Colonic mucosa (tissue), 4 donors: Measurements from ENCODE around the gene VAC14. TPM values are rescaled to one million over a fixed set of nuclear protein-coding genes. Genes with fewer than 3 reads are reported as not detected.

Experiments used
- DNase-seq: peaks from one replicate; pipeline ENCODE4 v3.0.0-alpha.2; 2020
- H3K27ac ChIP-seq: fragments of 200-600 bp; one replicate; pipeline ENCODE4 v1.8.0; 2021
- H3K27me3 ChIP-seq: fragments of 200-600 bp; one replicate; pipeline ENCODE4 v1.8.0; 2021
- H3K36me3 ChIP-seq: fragments of 200-600 bp; one replicate; pipeline ENCODE4 v1.8.0; 2021
- H3K4me1 ChIP-seq: fragments of 200-600 bp; one replicate; pipeline ENCODE4 v1.8.0; 2021; ENCODE audit warnings: mild to moderate bottlenecking
- H3K4me3 ChIP-seq: fragments of 200-600 bp; one replicate; pipeline ENCODE4 v1.8.0; 2021
- H3K9ac ChIP-seq, 2 donors: one replicate each; pipeline ENCODE4 v1.7.0; 2013; ENCODE audit warnings: control low read depth in 2 of 2, low read depth in 2 of 2, low read length in 2 of 2
- H3K9me3 ChIP-seq: fragments of 200-600 bp; one replicate; pipeline ENCODE4 v1.8.0; 2021
- intact Hi-C: fragments of 100-400 bp; cut with DNase I; formaldehyde crosslinking; loops from one replicate; pipeline ENCODE4 v1.14.1; 2022
- total RNA-seq, 2 donors: library from RNA; stranded (reverse); fragmentation: NEBNext Ultra II Directional in 1 of 2; extraction: Animal tissue kit (Norgen Biotek cat#: 25700) in 1 of 2; gene quantifications; one replicate each; pipeline ENCODE4 v1.2.1, GENCODE V29; 2021
- TF ChIP-seq, protein P1 (sequence below): fragments of 200-600 bp; IDR thresholded peaks from one replicate; pipeline ENCODE4 v1.8.0; 2022; ENCODE audit warnings: antibody characterized with exemption, mild to moderate bottlenecking
- donor health status: healthy.
- donor health status: DM: no; HTN: no; CAD: no.
- donor health status: DM: no; HTN: no; CAD: no.

Gene VAC14
- total RNA-seq, 2 donors from 2014 or later = 20.7 to 41.8 TPM

DNA sequence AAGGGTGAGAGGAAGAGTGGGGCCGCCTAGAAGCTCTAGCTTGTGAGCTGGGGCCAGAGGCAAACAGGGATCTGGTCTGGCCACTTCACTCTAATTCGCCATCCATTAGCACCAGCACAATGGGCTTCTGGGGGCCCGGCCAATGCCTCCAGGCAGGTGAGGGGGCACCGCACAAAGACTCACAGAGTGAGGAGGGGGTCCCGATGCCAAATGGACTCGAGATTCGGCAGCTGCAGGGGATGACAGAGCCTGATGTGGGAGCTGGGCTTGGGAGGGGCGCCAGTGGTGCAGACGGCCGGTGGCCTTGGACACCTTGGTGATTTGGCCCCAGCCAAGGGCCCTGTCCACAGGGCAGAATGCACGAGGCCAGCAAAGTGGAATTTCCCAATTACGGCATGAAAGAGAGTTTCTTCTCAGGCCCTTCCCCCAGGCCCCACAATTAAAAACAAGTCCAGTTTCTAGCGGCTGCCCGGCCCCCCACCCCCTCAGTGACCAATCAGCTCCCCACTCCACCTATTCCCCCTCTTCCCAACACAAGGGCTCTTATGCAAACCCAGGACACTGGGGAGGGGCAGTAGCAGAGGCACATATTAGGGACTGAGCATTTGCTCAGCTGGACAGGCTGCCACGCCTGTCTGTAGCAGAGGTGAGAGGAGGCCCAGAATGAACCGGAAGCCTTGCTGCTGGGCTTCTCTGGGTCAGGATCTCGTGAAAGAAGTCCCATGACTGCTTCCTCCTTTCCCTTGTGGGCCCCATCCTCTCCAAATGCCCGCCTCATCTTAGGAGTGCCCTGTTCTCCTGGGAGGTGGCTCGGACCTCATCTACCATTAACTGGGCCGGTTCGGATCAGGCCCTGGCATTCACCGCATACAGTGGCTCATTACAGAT is 75.7 kb downstream of the VAC14 start:
- no peak for DNase-seq
- TF ChIP-seq, protein P1, sequence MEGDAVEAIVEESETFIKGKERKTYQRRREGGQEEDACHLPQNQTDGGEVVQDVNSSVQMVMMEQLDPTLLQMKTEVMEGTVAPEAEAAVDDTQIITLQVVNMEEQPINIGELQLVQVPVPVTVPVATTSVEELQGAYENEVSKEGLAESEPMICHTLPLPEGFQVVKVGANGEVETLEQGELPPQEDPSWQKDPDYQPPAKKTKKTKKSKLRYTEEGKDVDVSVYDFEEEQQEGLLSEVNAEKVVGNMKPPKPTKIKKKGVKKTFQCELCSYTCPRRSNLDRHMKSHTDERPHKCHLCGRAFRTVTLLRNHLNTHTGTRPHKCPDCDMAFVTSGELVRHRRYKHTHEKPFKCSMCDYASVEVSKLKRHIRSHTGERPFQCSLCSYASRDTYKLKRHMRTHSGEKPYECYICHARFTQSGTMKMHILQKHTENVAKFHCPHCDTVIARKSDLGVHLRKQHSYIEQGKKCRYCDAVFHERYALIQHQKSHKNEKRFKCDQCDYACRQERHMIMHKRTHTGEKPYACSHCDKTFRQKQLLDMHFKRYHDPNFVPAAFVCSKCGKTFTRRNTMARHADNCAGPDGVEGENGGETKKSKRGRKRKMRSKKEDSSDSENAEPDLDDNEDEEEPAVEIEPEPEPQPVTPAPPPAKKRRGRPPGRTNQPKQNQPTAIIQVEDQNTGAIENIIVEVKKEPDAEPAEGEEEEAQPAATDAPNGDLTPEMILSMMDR = no peak
- intact Hi-C loops = no loop called here

DNA sequence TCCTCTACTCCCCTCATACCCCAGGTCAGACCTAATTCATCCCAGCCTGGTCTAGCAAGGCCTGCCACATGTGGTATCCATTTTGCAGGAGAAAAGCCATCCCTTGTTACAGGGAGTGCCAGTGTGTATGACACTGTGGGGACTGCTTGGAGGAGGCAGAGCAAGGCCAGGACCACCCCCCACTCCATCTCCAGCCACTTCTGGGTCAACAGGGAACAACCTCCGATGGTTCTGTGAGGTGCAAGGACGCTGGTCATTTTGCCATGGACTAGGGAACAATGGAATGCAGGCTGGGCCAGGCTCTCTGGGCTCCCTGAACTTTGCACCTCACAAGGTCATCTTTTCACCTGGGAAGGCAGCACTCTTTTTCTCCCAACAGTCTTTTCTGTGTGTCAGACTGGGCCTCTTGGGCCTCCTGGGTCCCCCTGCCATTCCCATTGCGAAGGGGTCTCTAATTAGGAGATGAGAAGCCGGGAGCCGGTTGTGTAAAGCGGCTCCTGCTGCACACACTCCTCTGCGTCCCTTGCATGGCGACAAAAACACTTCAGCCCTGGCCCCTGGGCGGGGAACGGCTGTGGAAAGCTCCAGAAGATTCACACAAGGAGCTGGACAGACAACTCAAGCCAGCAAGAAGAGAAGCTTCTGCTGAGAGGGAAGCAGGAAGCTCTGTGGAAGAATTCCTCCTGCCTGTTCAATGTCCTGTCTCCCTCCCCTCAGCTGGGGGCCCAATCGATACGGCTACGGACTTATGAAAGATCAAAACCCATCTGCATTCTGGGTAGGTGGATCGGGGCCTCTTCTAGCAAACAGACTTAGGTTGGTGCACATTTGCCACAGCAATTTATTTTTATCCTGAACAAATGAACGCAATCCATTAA is 76.6 kb downstream of the VAC14 start:
- H3K27ac ChIP-seq = no peak overlapping the region
- TF ChIP-seq, protein P1 = no peak
- H3K36me3 ChIP-seq = no peaks in the 10 kb centered on the region
- no peaks in the 10 kb centered on the region for H3K4me1 ChIP-seq
- H3K9ac ChIP-seq = no peak overlapping the region
- no peaks in the 10 kb centered on the region for H3K9me3 ChIP-seq
- no peak for DNase-seq
- intact Hi-C loops = no loop called here
- no peak overlapping the region for H3K4me3 ChIP-seq
- no peaks in the 10 kb centered on the region for H3K27me3 ChIP-seq

More for the DNA sequence above, 75.7 kb downstream of the VAC14 start:
- peak overlapping the region; percentile 66 for H3K27ac ChIP-seq
- H3K36me3 ChIP-seq = no peaks in the 10 kb centered on the region
- H3K9me3 ChIP-seq = no peaks in the 10 kb centered on the region
- H3K4me1 ChIP-seq = no peaks in the 10 kb centered on the region
- peak overlapping the region in 1 of 2 donors; percentile 40 for H3K9ac ChIP-seq
- no peaks in the 10 kb centered on the region for H3K27me3 ChIP-seq
- H3K4me3 ChIP-seq = no peak overlapping the region

DNA sequence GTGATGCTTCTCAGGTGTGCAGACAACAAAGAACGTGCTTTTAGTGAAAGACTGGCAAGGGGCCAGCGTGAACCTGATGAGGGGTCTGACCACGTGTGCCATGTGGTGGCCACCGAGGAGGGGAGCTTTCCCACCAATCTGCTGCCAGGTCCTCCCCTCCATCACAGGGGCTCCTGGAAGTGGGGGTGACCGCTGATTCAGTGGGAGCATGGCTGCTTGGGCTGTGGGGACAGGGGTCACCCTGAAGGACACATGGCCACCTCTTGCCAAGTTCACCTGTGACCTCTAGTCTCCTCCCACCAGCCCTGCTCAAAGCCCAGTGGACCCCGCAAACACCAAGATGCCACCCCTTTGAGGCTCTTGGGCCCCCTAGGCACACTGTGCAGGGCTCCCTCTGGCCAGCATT is 77.2 kb downstream of the VAC14 start:
- TF ChIP-seq, protein P1 = no peak
- Histone ChIP-seq H3K27me3 (no peaks in the 10 kb centered on the region), H3K9me3 (no peaks in the 10 kb centered on the region), H3K4me1 (no peaks in the 10 kb centered on the region), H3K36me3 (no peaks in the 10 kb centered on the region), H3K4me3 (no peak overlapping the region), H3K9ac (no peak overlapping the region), H3K27ac (no peak overlapping the region)
- intact Hi-C loops = no loop called here
- no peak for DNase-seq

DNA sequence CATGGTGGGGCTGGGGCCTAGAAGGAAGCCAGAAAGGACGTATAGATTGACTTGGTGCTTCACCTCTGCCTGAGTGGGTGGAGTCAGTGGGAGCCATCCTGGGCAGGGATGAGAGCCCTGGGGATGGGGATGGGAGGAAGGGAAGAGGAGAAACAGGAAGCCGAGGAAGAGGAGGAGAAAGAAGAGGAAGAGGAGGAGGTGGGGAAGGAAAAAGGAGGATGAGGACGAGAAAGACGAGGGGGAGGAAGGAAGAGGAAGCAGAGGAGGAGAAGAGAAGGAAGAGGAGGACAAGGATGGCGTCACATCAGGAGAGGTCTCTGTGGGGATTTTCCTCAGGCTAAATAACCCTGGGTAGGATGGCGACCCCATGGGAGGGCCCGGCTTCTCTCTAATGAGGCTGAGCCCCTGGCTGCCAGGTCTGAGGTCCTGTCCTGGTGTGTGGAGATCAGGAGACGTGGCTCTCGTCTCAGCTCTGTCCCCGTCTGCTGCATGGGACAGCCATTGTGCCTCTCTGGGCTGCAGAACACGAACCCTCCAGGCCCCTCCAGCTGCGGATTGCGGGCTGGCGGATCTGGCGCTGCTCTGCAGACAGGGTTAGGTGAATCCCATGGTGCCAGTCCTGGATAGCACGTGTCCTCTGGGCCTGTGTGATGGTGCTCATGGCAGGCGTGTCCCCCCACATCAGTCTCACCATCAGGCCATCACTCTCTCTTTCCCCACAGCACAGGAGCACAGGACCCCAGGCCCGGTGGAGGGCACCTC is 79.6 kb downstream of the VAC14 start:
- no peak overlapping the region for H3K27ac ChIP-seq
- intact Hi-C loops = no loop called here
- H3K4me3 ChIP-seq = no peak overlapping the region
- H3K9me3 ChIP-seq = no peaks in the 10 kb centered on the region
- TF ChIP-seq, protein P1 = no peak
- no peaks in the 10 kb centered on the region for H3K27me3 ChIP-seq
- no peaks in the 10 kb centered on the region for H3K36me3 ChIP-seq
- no peaks in the 10 kb centered on the region for H3K4me1 ChIP-seq
- H3K9ac ChIP-seq = no peak overlapping the region
- no peak for DNase-seq
